GM12878 (cell line): ENCODE results near the gene GAP43. TPM values are rescaled to one million over a fixed set of nuclear protein-coding genes. Genes with fewer than 3 reads are reported as not detected.

ENCODE experiments used
- EED ChIP-seq: sonication (generic); IDR thresholded peaks from 2 replicates; pipeline ENCODE4 v1.6.1; 2016; ENCODE audit warnings: antibody characterized with exemption, low read depth
- HDAC2 ChIP-seq: fragments of 200-600 bp; sonication (generic); IDR thresholded peaks from 2 replicates; pipeline ENCODE4 v1.6.1; 2017
- SIX5 ChIP-seq: IDR thresholded peaks from 2 replicates; pipeline ENCODE4 v1.6.1; 2011; ENCODE audit warnings: mild to moderate bottlenecking, low read depth, low read length, moderate library complexity; ENCODE audit not compliant: severe bottlenecking
- SMAD1 ChIP-seq: fragments of 450-650 bp; IDR thresholded peaks from 2 replicates; pipeline ENCODE4 v1.6.1; 2018; ENCODE audit warnings: mild to moderate bottlenecking, low read depth; ENCODE audit not compliant: partially characterized antibody
- SRF ChIP-seq, 2 experiments: IDR thresholded peaks; 2 replicates each; pipeline ENCODE4 v1.6.1; 2011; ENCODE audit warnings: low read depth in 2 of 2, low read length in 2 of 2, mild to moderate bottlenecking in 1 of 2, moderate library complexity in 1 of 2
- SUZ12 ChIP-seq: fragments of 200-600 bp; sonication (generic); IDR thresholded peaks from one replicate; pipeline ENCODE4 v1.6.1; 2018; ENCODE audit warnings: antibody characterized with exemption, mild to moderate bottlenecking; ENCODE audit not compliant: unreplicated experiment
- polyA plus RNA-seq, 11 experiments: library from polyadenylated mRNA; depleted of rRNA in 4 of 11; unstranded in 6 of 11; stranded (reverse) in 5 of 11; fragments of >200 nt; fragmentation: Nextera tagmentation in 4 of 11; fragmentation: Illumina TruSeq in 1 of 11; extraction: Ambion mirVana in 4 of 11; extraction: Trizol in 1 of 11; gene quantifications; 1 replicate in 1 of 11; 2 replicates in 10 of 11; pipeline versions ENCODE4 v1.2.1 to v1.2.3, GENCODE V29; 2011 to 2016; ENCODE audit warnings: inconsistent platforms in 2 of 11, missing spikeins in 2 of 11, low read depth in 1 of 11
- total RNA-seq, 4 experiments: library from RNA; depleted of rRNA in 3 of 4; stranded (reverse); fragments of >200 nt in 3 of 4; fragmentation: Illumina TruSeq in 1 of 4; extraction: Trizol in 1 of 4; gene quantifications; 2 replicates each; pipeline versions ENCODE4 v1.2.1 to v1.2.3, GENCODE V29; 2013 to 2021
- TF ChIP-seq, protein P1 (sequence below): fragments of 450-650 bp; IDR thresholded peaks from 2 replicates; pipeline ENCODE4 v1.6.1; 2017; ENCODE audit warnings: mild to moderate bottlenecking
- TF ChIP-seq, protein P2 (sequence below): IDR thresholded peaks from 2 replicates; pipeline ENCODE4 v1.6.1; 2011; ENCODE audit warnings: mild to moderate bottlenecking, low read depth, low read length, moderate library complexity; ENCODE audit not compliant: insufficient replicate concordance
- TF ChIP-seq, protein P3 (sequence below): fragments of 450-650 bp; IDR thresholded peaks from 2 replicates; pipeline ENCODE4 v1.6.1; 2017; ENCODE audit warnings: mild to moderate bottlenecking, moderate library complexity

GAP43 gene
- total and polyA plus RNA-seq, 10 of the 15 experiments (the other 5 are each of a cell fraction or from before 2014, with no cell fraction given): 0.06 to 0.16 TPM; not detected in 8

DNA sequence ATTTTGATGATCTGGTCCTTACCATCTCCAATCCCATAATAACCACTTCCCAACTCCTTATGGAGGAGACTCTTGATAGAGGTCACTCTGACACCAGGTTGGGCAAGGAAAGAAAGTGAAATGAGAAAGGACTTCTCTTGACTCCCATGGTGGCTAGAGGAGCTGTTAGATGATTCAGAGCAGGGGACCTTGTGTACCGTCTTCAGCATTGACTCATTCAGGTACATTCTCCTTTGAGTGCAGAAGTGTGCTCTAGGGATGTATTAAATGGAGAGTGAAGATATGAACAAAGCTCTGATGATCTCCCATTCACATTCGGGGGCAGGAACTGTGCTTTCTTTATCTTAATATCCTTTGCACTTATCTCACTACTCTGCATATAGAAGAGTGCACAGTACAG is 46.3 kb upstream of the GAP43 start (continued):
- TF ChIP-seq, protein P1, sequence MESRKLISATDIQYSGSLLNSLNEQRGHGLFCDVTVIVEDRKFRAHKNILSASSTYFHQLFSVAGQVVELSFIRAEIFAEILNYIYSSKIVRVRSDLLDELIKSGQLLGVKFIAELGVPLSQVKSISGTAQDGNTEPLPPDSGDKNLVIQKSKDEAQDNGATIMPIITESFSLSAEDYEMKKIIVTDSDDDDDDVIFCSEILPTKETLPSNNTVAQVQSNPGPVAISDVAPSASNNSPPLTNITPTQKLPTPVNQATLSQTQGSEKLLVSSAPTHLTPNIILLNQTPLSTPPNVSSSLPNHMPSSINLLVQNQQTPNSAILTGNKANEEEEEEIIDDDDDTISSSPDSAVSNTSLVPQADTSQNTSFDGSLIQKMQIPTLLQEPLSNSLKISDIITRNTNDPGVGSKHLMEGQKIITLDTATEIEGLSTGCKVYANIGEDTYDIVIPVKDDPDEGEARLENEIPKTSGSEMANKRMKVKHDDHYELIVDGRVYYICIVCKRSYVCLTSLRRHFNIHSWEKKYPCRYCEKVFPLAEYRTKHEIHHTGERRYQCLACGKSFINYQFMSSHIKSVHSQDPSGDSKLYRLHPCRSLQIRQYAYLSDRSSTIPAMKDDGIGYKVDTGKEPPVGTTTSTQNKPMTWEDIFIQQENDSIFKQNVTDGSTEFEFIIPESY: no peak
- TF ChIP-seq SMAD1 (no peak), HDAC2 (no peak), SRF (IDR thresholded peaks at IDR 0.05; ENCODE audit: low read depth in 2 of 2, low read length in 2 of 2) (no peak), EED (no peak), SIX5 (no peak), SUZ12 (no peak)
- TF ChIP-seq, protein P2, sequence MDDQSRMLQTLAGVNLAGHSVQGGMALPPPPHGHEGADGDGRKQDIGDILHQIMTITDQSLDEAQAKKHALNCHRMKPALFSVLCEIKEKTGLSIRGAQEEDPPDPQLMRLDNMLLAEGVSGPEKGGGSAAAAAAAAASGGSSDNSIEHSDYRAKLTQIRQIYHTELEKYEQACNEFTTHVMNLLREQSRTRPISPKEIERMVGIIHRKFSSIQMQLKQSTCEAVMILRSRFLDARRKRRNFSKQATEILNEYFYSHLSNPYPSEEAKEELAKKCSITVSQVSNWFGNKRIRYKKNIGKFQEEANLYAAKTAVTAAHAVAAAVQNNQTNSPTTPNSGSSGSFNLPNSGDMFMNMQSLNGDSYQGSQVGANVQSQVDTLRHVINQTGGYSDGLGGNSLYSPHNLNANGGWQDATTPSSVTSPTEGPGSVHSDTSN: no peak
- TF ChIP-seq, protein P3, sequence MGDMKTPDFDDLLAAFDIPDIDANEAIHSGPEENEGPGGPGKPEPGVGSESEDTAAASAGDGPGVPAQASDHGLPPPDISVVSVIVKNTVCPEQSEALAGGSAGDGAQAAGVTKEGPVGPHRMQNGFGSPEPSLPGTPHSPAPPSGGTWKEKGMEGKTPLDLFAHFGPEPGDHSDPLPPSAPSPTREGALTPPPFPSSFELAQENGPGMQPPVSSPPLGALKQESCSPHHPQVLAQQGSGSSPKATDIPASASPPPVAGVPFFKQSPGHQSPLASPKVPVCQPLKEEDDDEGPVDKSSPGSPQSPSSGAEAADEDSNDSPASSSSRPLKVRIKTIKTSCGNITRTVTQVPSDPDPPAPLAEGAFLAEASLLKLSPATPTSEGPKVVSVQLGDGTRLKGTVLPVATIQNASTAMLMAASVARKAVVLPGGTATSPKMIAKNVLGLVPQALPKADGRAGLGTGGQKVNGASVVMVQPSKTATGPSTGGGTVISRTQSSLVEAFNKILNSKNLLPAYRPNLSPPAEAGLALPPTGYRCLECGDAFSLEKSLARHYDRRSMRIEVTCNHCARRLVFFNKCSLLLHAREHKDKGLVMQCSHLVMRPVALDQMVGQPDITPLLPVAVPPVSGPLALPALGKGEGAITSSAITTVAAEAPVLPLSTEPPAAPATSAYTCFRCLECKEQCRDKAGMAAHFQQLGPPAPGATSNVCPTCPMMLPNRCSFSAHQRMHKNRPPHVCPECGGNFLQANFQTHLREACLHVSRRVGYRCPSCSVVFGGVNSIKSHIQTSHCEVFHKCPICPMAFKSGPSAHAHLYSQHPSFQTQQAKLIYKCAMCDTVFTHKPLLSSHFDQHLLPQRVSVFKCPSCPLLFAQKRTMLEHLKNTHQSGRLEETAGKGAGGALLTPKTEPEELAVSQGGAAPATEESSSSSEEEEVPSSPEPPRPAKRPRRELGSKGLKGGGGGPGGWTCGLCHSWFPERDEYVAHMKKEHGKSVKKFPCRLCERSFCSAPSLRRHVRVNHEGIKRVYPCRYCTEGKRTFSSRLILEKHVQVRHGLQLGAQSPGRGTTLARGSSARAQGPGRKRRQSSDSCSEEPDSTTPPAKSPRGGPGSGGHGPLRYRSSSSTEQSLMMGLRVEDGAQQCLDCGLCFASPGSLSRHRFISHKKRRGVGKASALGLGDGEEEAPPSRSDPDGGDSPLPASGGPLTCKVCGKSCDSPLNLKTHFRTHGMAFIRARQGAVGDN: no peak
- TF ChIP-seq, all 136 proteins: peak for 0
